ENCODE results near the gene TBC1D1. TPM values are rescaled to one million over a fixed set of nuclear protein-coding genes. Genes with fewer than 3 reads are reported as not detected.
"Not testable (repeated sequence)": the region's sequence is repeated elsewhere in the genome, so short reads cannot be mapped to it uniquely, and the experiment has no call there.

Gene TBC1D1
- total and polyA plus RNA-seq, 2 experiments from 2014 or later = 53.9 to 151 TPM

GRCh38 chr4:37975321-37975822 is 84.5 kb downstream of the TBC1D1 start:
- not testable (repeated sequence) for H4K20me1 ChIP-seq (replicated peaks; ENCODE audit: insufficient read depth); H2AFZ ChIP-seq; H3K27me3 ChIP-seq (ENCODE audit: insufficient read depth); H3K27ac Mint-ChIP-seq; H3K27ac ChIP-seq (ENCODE audit: low read depth); ATAC-seq; DNase-seq (ENCODE audit: low spot score); H3K4me3 Mint-ChIP-seq; H3F3A ChIP-seq (replicated peaks; ENCODE audit: low read depth); H3K36me3 ChIP-seq (ENCODE audit: insufficient read depth); H3K36me3 Mint-ChIP-seq (ENCODE audit: low read depth); H3K4me2 ChIP-seq; H3K4me3 ChIP-seq; H3K9me2 ChIP-seq (ENCODE audit: insufficient read depth)
- Mint-ChIP-seq H3K9me3 (peaks cover 14% of the 10 kb centered on the region), H3K4me1 (peaks cover 26% of the 10 kb centered on the region), H3K27me3 (ENCODE audit: insufficient read depth, low read depth, poor library complexity) (peaks cover 13% of the 10 kb centered on the region)
- peaks cover 28% of the 10 kb centered on the region for H3K79me2 ChIP-seq (replicated peaks; ENCODE audit: insufficient read depth)
- TF ChIP-seq CTCF (conservative IDR thresholded peaks at IDR 0.05; ENCODE audit: low read depth in 2 of 2) = peak in 1 of 2 experiments; percentile 28; a peak in 2 of 4 replicates
- H3K4me1 ChIP-seq (ENCODE audit: insufficient read depth) = peaks cover 32% of the 10 kb centered on the region

- H3K36me3 Mint-ChIP-seq (ENCODE audit: low read depth) = no peaks in the 10 kb centered on the region
- ATAC-seq = no peak
- Histone ChIP-seq H3K4me1 (ENCODE audit: insufficient read depth) (peaks cover 38% of the 10 kb centered on the region), H4K20me1 (replicated peaks; ENCODE audit: insufficient read depth) (peaks cover 7% of the 10 kb centered on the region; the same call in 1 of the 2 replicates), H3K27me3 (ENCODE audit: insufficient read depth) (no peaks in the 10 kb centered on the region), H3K4me3 (peak overlapping the region; percentile 55), H3K79me2 (replicated peaks; ENCODE audit: insufficient read depth) (peaks cover 39% of the 10 kb centered on the region), H3K4me2 (peak overlapping the region; percentile 79), H3K27ac (ENCODE audit: low read depth) (peak overlapping the region; percentile 96), H3K36me3 (ENCODE audit: insufficient read depth) (no peaks in the 10 kb centered on the region), H2AFZ (peak overlapping the region; percentile 23; the same call in 1 of the 2 replicates), H3F3A (replicated peaks; ENCODE audit: low read depth) (peaks cover 8% of the 10 kb centered on the region), H3K9me2 (ENCODE audit: insufficient read depth) (no peaks in the 10 kb centered on the region)
- peak overlapping the region; percentile 76 for H3K4me3 Mint-ChIP-seq
- peaks cover 6% of the 10 kb centered on the region; the same call in 2 of the 3 replicates for H3K9me3 Mint-ChIP-seq
- peak overlapping the region; percentile 79 for H3K27ac Mint-ChIP-seq
- peaks cover 36% of the 10 kb centered on the region for H3K4me1 Mint-ChIP-seq
- DNase-seq (ENCODE audit: low spot score) = no peak
- peaks cover 14% of the 10 kb centered on the region for H3K27me3 Mint-ChIP-seq (ENCODE audit: insufficient read depth, low read depth, poor library complexity)
- TF ChIP-seq STAT1 (IDR thresholded peaks at IDR 0.05; ENCODE audit: unreplicated experiment) (no peak), REST (IDR thresholded peaks at IDR 0.05; ENCODE audit: unreplicated experiment) (no peak), EZH2 (IDR thresholded peaks at IDR 0.05; ENCODE audit: low read depth, unreplicated experiment) (no peak), NANOG (IDR thresholded peaks at IDR 0.05; ENCODE audit: borderline replicate concordance) (no peak), CREB1 (CRISPR knock-in tag; IDR thresholded peaks at IDR 0.05; ENCODE audit: low read depth) (no peak), ZNF462 (CRISPR knock-in tag; IDR thresholded peaks at IDR 0.05) (no peak), JUNB (IDR thresholded peaks at IDR 0.05; ENCODE audit: unreplicated experiment) (no peak), EZH2phosphoT487 (IDR thresholded peaks at IDR 0.05; ENCODE audit: unreplicated experiment) (no peak)
Observed at GRCh38 chr4:37976507-37976906, 85.6 kb downstream of the TBC1D1 start.

Measured in GM23338 (cell line).